IMR-90 (cell line): Measurements from ENCODE around the gene LINC00632. TPM values are rescaled to one million over a fixed set of nuclear protein-coding genes. Genes with fewer than 3 reads are reported as not detected.

ENCODE experiments used
- ATAC-seq: fragments of 200-7000 bp; cut with Tn5 transposase; 2 replicates; pipeline ENCODE4 v1.9.1; 2020; ENCODE audit warnings: low read depth, mild to moderate bottlenecking, moderate library complexity
- BruUV-seq: library from RNA; stranded (reverse); fragments of 400-500 nt; replicated peaks from 2 replicates; lab custom pipeline; 2021; lab: Mats Ljungman, UMichigan
- CTCF ChIA-PET: fragments of 300-600 bp; formaldehyde crosslinking; extraction: SDS; loops from one replicate; lab custom pipeline; 2021; ENCODE audit warnings: antibody characterized with exemption; lab: Yijun Ruan, JAX
- POLR2A ChIA-PET: fragments of 300-600 bp; sonication (Branson Sonifier 250); formaldehyde crosslinking; loops from one replicate; lab custom pipeline; 2022; ENCODE audit warnings: antibody characterized with exemption; ENCODE audit not compliant: unreplicated experiment; lab: Charles Lee
- DNase-seq: peaks from one replicate; pipeline ENCODE4 v3.0.0; 2013
- H2AFZ ChIP-seq: replicated peaks from 2 replicates; pipeline ENCODE3; 2013; ENCODE audit warnings: low read length, mild to moderate bottlenecking; ENCODE audit not compliant: poor library complexity
- H2AK5ac ChIP-seq: 2 replicates; pipeline ENCODE4 v1.6.1; 2013; ENCODE audit warnings: low read depth, low read length, inconsistent platforms
- H2AK9ac ChIP-seq: replicated peaks from 2 replicates; pipeline ENCODE3; 2013; ENCODE audit warnings: mild to moderate bottlenecking, low read depth, low read length, moderate library complexity; ENCODE audit not compliant: poor library complexity
- H2BK120ac ChIP-seq: 2 replicates; pipeline ENCODE4 v1.6.1; 2013; ENCODE audit warnings: low read depth, low read length, inconsistent platforms
- H2BK15ac ChIP-seq: 3 replicates; pipeline ENCODE4 v1.6.1; 2013; ENCODE audit warnings: low read depth, low read length, inconsistent platforms
- H2BK20ac ChIP-seq: 2 replicates; pipeline ENCODE4 v1.6.1; 2013; ENCODE audit warnings: low read depth, mild to moderate bottlenecking, inconsistent platforms, low read length, moderate library complexity
- H2BK5ac ChIP-seq: 2 replicates; pipeline ENCODE4 v1.6.1; 2013; ENCODE audit warnings: mild to moderate bottlenecking, low read depth, low read length, inconsistent platforms; ENCODE audit not compliant: poor library complexity, severe bottlenecking
- H3K14ac ChIP-seq: replicated peaks from 2 replicates; pipeline ENCODE4 v1.6.1; 2013; ENCODE audit warnings: low read depth, low read length, inconsistent platforms
- H3K18ac ChIP-seq: 2 replicates; pipeline ENCODE4 v1.6.1; 2013; ENCODE audit warnings: low read depth, low read length, control low read depth
- H3K23ac ChIP-seq: 2 replicates; pipeline ENCODE4 v1.6.1; 2013; ENCODE audit warnings: low read depth, low read length, inconsistent platforms
- H3K27ac ChIP-seq: 2 replicates; pipeline ENCODE4 v1.5.1; 2013; ENCODE audit warnings: mild to moderate bottlenecking, control low read depth, low read length; ENCODE audit not compliant: insufficient read depth
- H3K27me3 ChIP-seq: 2 replicates; pipeline ENCODE4 v1.6.1; 2013; ENCODE audit warnings: low read length; ENCODE audit not compliant: control insufficient read depth, insufficient read depth
- H3K36me3 ChIP-seq: 2 replicates; pipeline ENCODE4 v1.6.1; 2013; ENCODE audit warnings: low read length, mixed read lengths; ENCODE audit not compliant: control insufficient read depth, insufficient read depth
- H3K4ac ChIP-seq: 2 replicates; pipeline ENCODE4 v1.6.1; 2013; ENCODE audit warnings: low read depth, low read length, inconsistent platforms
- H3K4me1 ChIP-seq: 2 replicates; pipeline ENCODE4 v1.6.1; 2013; ENCODE audit warnings: low read length, mixed read lengths; ENCODE audit not compliant: control insufficient read depth, insufficient read depth
- H3K4me2 ChIP-seq: 2 replicates; pipeline ENCODE4 v1.6.1; 2013; ENCODE audit warnings: low read depth, mild to moderate bottlenecking, control low read depth, low read length, moderate library complexity
- H3K4me3 ChIP-seq: 2 replicates; pipeline ENCODE4 v1.5.1; 2013; ENCODE audit warnings: low read depth, mild to moderate bottlenecking, control low read depth, low read length, moderate library complexity; ENCODE audit not compliant: insufficient read depth
- H3K56ac ChIP-seq: 2 replicates; pipeline ENCODE4 v1.6.1; 2013; ENCODE audit warnings: low read length, inconsistent platforms; ENCODE audit not compliant: insufficient read depth; ENCODE audit errors: extremely low read depth
- H3K79me1 ChIP-seq, 2 experiments: 2 replicates each; pipeline ENCODE4 v1.6.1; 2013; ENCODE audit warnings: low read length in 2 of 2, inconsistent platforms in 1 of 2, low read depth in 1 of 2
- H3K9ac ChIP-seq: 2 replicates; pipeline ENCODE4 v1.6.1; 2013; ENCODE audit warnings: low read depth, low read length, control low read depth
- H3K9me1 ChIP-seq: 2 replicates; pipeline ENCODE4 v1.6.1; 2013; ENCODE audit warnings: low read length, inconsistent platforms; ENCODE audit not compliant: insufficient read depth
- H3K9me3 ChIP-seq: 2 replicates; pipeline ENCODE4 v1.6.1; 2013; ENCODE audit warnings: low read length; ENCODE audit not compliant: control insufficient read depth, insufficient read depth
- H4K20me1 ChIP-seq: 2 replicates; pipeline ENCODE4 v1.6.1; 2013; ENCODE audit warnings: low read length, inconsistent platforms; ENCODE audit not compliant: insufficient read depth
- H4K5ac ChIP-seq: 2 replicates; pipeline ENCODE4 v1.6.1; 2013; ENCODE audit warnings: mild to moderate bottlenecking, low read depth, low read length, control low read depth
- H4K8ac ChIP-seq, 2 experiments: 2 replicates each; pipeline ENCODE4 v1.6.1; 2013; ENCODE audit warnings: low read depth in 2 of 2, low read length in 2 of 2, control low read depth in 1 of 2, inconsistent platforms in 1 of 2
- H4K91ac ChIP-seq: 2 replicates; pipeline ENCODE4 v1.6.1; 2013; ENCODE audit warnings: low read depth, low read length, inconsistent platforms; ENCODE audit not compliant: insufficient read depth
- CTCF ChIP-seq: conservative IDR thresholded peaks from 2 replicates; pipeline ENCODE4 v1.5.1; 2012; ENCODE audit warnings: mild to moderate bottlenecking, low read depth, low read length, improper control_type of control experiment
- ELK1 ChIP-seq: fragments of 150-350 bp; IDR thresholded peaks from 2 replicates; pipeline ENCODE4 v1.6.1; 2016; ENCODE audit warnings: low read depth, mild to moderate bottlenecking, low read length, moderate library complexity, borderline replicate concordance
- FOS ChIP-seq: fragments of 150-350 bp; IDR thresholded peaks from 2 replicates; pipeline ENCODE4 v1.6.1; 2016; ENCODE audit warnings: low read depth, low read length
- MAFK ChIP-seq: IDR thresholded peaks from 2 replicates; pipeline ENCODE4 v1.6.1; 2012; ENCODE audit warnings: low read depth, low read length, improper control_type of control experiment
- MAZ ChIP-seq: IDR thresholded peaks from 2 replicates; pipeline ENCODE4 v1.6.1; 2012; ENCODE audit warnings: low read depth, mild to moderate bottlenecking, low read length, improper control_type of control experiment, moderate library complexity, borderline replicate concordance
- NFE2L2 ChIP-seq: fragments of 150-350 bp; IDR thresholded peaks from 2 replicates; pipeline ENCODE4 v1.6.1; 2016; ENCODE audit warnings: low read depth, mild to moderate bottlenecking, low read length
- RAD21 ChIP-seq: IDR thresholded peaks from 2 replicates; pipeline ENCODE4 v1.6.1; 2012; ENCODE audit warnings: low read length, improper control_type of control experiment
- WGBS, 2 experiments: methylation state at CpG; one replicate each; pipeline versions ENCODE4 v1.1.5 to v1.1.7; 2013; ENCODE audit warnings: missing lambda C conversion rate in 2 of 2; ENCODE audit not compliant: insufficient read length in 1 of 2; ENCODE audit errors: extremely low coverage in 2 of 2; 5-methylcytosine and 5-hydroxymethylcytosine counted together
- dilution Hi-C: fragments of 300-500 bp; cut with HindIII; formaldehyde crosslinking; loops from one replicate; pipeline ENCODE4 v1.14.3; 2018; ENCODE audit warnings: low sequenced_read_pairs; ENCODE audit not compliant: unreplicated experiment
- in situ Hi-C: fragments of 300-500 bp; cut with MboI; formaldehyde crosslinking; loops from 3 replicates; pipeline ENCODE4 v1.14.3; 2019; ENCODE audit warnings: low sequenced_read_pairs, inconsistent platforms, mixed read lengths
- intact Hi-C: fragments of 100-400 bp; cut with micrococcal nuclease; formaldehyde crosslinking; loops from 2 replicates; pipeline ENCODE4 v1.10.0; 2022
- polyA plus RNA-seq, 3 experiments: library from polyadenylated mRNA; depleted of rRNA; stranded (reverse); fragments of >200 nt; gene quantifications; 2 replicates each; pipeline ENCODE4 v1.2.3, GENCODE V29; 2012; ENCODE audit warnings: low replicate concordance in 1 of 3
- total RNA-seq: library from RNA; depleted of rRNA; stranded (reverse); fragments of >200 nt; gene quantifications from 2 replicates; pipeline ENCODE4 v1.2.3, GENCODE V29; 2012

The LINC00632 gene
- total and polyA plus RNA-seq, 2 of the 4 experiments (the other 2 are of a cell fraction), result 7.2 to 25.0 TPM

GRCh38 chrX:140672840-140673731, 36.5 kb upstream of the LINC00632 start:
- Histone ChIP-seq H3K4ac (no peak overlapping the region), H3K9me3 (no peaks in the 10 kb centered on the region), H3K9ac (no peak overlapping the region), H4K20me1 (no peaks in the 10 kb centered on the region), H2BK20ac (no peak overlapping the region), H4K5ac (no peak overlapping the region), H4K91ac (no peak overlapping the region), H3K56ac (no peak overlapping the region), H2BK120ac (no peak overlapping the region), H3K36me3 (no peaks in the 10 kb centered on the region), H3K27me3 (no peaks in the 10 kb centered on the region), H3K9me1 (no peaks in the 10 kb centered on the region), H2BK5ac (no peak overlapping the region), H2AFZ (no peak overlapping the region), H3K27ac (no peak overlapping the region), H3K14ac (no peak overlapping the region), H3K79me1 (no peaks in the 10 kb centered on the region), H2AK5ac (no peak overlapping the region), H3K18ac (no peak overlapping the region), H4K8ac (no peak overlapping the region), H3K4me2 (no peak overlapping the region), H3K23ac (no peak overlapping the region), H2AK9ac (no peak overlapping the region), H3K4me3 (no peak overlapping the region), H2BK15ac (no peak overlapping the region), H3K4me1 (no peaks in the 10 kb centered on the region)
- POLR2A ChIA-PET, result no interaction called here
- ATAC-seq (no peak), DNase-seq (no peak)
- BruUV-seq, result no TSS peak
- in situ Hi-C loops, result loop anchor here (25.0 kb wide), 1 partner anchor 611 kb away; no protein-coding TSS in a partner anchor
- no peak for TF ChIP-seq CTCF
- TF ChIP-seq MAFK, result no peak
- no peak for TF ChIP-seq MAZ
- no peak for TF ChIP-seq RAD21
- TF ChIP-seq NFE2L2, result no peak
- no peak for TF ChIP-seq FOS
- TF ChIP-seq ELK1, result no peak
- no CpG with 5 or more reads among the region's 10 CpGs for WGBS, 2 experiments
- CTCF ChIA-PET, result no interaction called here
- intact Hi-C loops, result no loop called here
- dilution Hi-C loops, result no loop called here
